Measurements from ENCODE around the gene KCTD15. TPM values are rescaled to one million over a fixed set of nuclear protein-coding genes. Genes with fewer than 3 reads are reported as not detected.

Gene KCTD15
- total and polyA plus RNA-seq, 2 donors (not counting 1 experiment from before 2014, with no cell fraction given), result 0.54 to 0.81 TPM

GRCh38 chr19:33823341-33823740, 26.7 kb downstream of the KCTD15 start:
- ChIA-PET POLR2A (no interaction called here), CTCF (no interaction called here)
- Mint-ChIP-seq H3K27me3 (peaks cover 1% of the 10 kb centered on the region), H3K9me3 (ENCODE audit: insufficient read depth) (no peaks in the 10 kb centered on the region), H3K4me1 (peaks cover 21% of the 10 kb centered on the region), H3K27ac (no peak overlapping the region), H3K4me3 (no peak overlapping the region)
- H2AFZ ChIP-seq (ENCODE audit: insufficient read depth, low read depth, low read length, poor library complexity, severe bottlenecking), result no peak overlapping the region
- TF ChIP-seq CTCF (IDR thresholded peaks at IDR 0.05), result no peak
- TF ChIP-seq EZH2 (IDR thresholded peaks at IDR 0.05; ENCODE audit: borderline replicate concordance, insufficient read depth, low read depth, low read length, poor library complexity, severe bottlenecking), result no peak
- peaks cover 21 to 26% of the 10 kb centered on the region in 2 donors for H3K4me1 ChIP-seq (ENCODE audit: control insufficient read depth in 2 of 2, insufficient read depth in 2 of 2, low read length in 2 of 2)
- H3K4me2 ChIP-seq (replicated peaks; ENCODE audit: low read depth, low read length, poor library complexity, severe bottlenecking), result no peak overlapping the region
- H3K4me3 ChIP-seq (ENCODE audit: control extremely low read depth in 1 of 5, extremely low read depth in 1 of 5, insufficient read depth in 1 of 5, low read depth in 2 of 5, low read length in 4 of 5), result no peak overlapping the region
- peaks cover 0 to 4% (median 2%) of the 10 kb centered on the region in 4 experiments for H3K27me3 ChIP-seq (replicated peaks in 1 of 4; ENCODE audit: control extremely low read depth in 1 of 4, control insufficient read depth in 3 of 4, insufficient read depth in 4 of 4, low read length in 3 of 4)
- intact Hi-C loops (cut with micrococcal nuclease), result no loop called here
- H3K79me2 ChIP-seq (ENCODE audit: control insufficient read depth, insufficient read depth, low read length), result no peaks in the 10 kb centered on the region
- peaks cover 0 to 7% (median 0%) of the 10 kb centered on the region in 3 donors for H3K9me3 ChIP-seq (ENCODE audit: control extremely low read depth in 1 of 3, control insufficient read depth in 2 of 3, insufficient read depth in 1 of 3, low read length in 2 of 3)
- ATAC-seq (ENCODE audit: low read depth) (no peak), DNase-seq (no peak)
- no peak overlapping the region for H3K9ac ChIP-seq (ENCODE audit: low read length)
- H3K36me3 ChIP-seq (replicated peaks in 1 of 2; ENCODE audit: control extremely low read depth in 1 of 2, control insufficient read depth in 1 of 2, extremely low read depth in 1 of 2, insufficient read depth in 2 of 2, low read length in 1 of 2), result no peaks in the 10 kb centered on the region
- H4K20me1 ChIP-seq (ENCODE audit: control insufficient read depth, insufficient read depth, low read length, poor library complexity, severe bottlenecking), result no peaks in the 10 kb centered on the region
- H3K27ac ChIP-seq (ENCODE audit: low read length in 2 of 2), result no peak overlapping the region

- no peak overlapping the region for H3K27ac Mint-ChIP-seq
- intact Hi-C loops (cut with micrococcal nuclease), result no loop called here
Observed at GRCh38 chr19:33825556-33825955, 28.9 kb downstream of the KCTD15 start.

More at GRCh38 chr19:33825556-33825955, 28.9 kb downstream of the KCTD15 start:
- DNase-seq (no peak), ATAC-seq (ENCODE audit: low read depth) (no peak)
- H3K9ac ChIP-seq (ENCODE audit: low read length), result no peak overlapping the region
- no peaks in the 10 kb centered on the region for H3K9me3 ChIP-seq (ENCODE audit: control extremely low read depth in 1 of 3, control insufficient read depth in 2 of 3, insufficient read depth in 1 of 3, low read length in 2 of 3)
- no peak overlapping the region for H2AFZ ChIP-seq (ENCODE audit: insufficient read depth, low read depth, low read length, poor library complexity, severe bottlenecking)
- H3K79me2 ChIP-seq (ENCODE audit: control insufficient read depth, insufficient read depth, low read length), result no peaks in the 10 kb centered on the region
- H3K4me2 ChIP-seq (replicated peaks; ENCODE audit: low read depth, low read length, poor library complexity, severe bottlenecking), result no peak overlapping the region
- peaks cover 4 to 5% of the 10 kb centered on the region in 2 donors for H3K4me1 ChIP-seq (ENCODE audit: control insufficient read depth in 2 of 2, insufficient read depth in 2 of 2, low read length in 2 of 2)
- ChIA-PET CTCF (no interaction called here), POLR2A (no interaction called here)
- H4K20me1 ChIP-seq (ENCODE audit: control insufficient read depth, insufficient read depth, low read length, poor library complexity, severe bottlenecking), result no peaks in the 10 kb centered on the region
- Mint-ChIP-seq H3K9me3 (ENCODE audit: insufficient read depth) (no peaks in the 10 kb centered on the region), H3K4me1 (peaks cover 6% of the 10 kb centered on the region), H3K27me3 (peaks cover 5% of the 10 kb centered on the region), H3K4me3 (no peak overlapping the region)
- peaks cover 0 to 4% (median 0%) of the 10 kb centered on the region in 4 experiments for H3K27me3 ChIP-seq (replicated peaks in 1 of 4; ENCODE audit: control extremely low read depth in 1 of 4, control insufficient read depth in 3 of 4, insufficient read depth in 4 of 4, low read length in 3 of 4)
- H3K4me3 ChIP-seq (ENCODE audit: control extremely low read depth in 1 of 5, extremely low read depth in 1 of 5, insufficient read depth in 1 of 5, low read depth in 2 of 5, low read length in 4 of 5), result no peak overlapping the region
- H3K36me3 ChIP-seq (replicated peaks in 1 of 2; ENCODE audit: control extremely low read depth in 1 of 2, control insufficient read depth in 1 of 2, extremely low read depth in 1 of 2, insufficient read depth in 2 of 2, low read length in 1 of 2), result no peaks in the 10 kb centered on the region
- H3K27ac ChIP-seq (ENCODE audit: low read length in 2 of 2), result no peak overlapping the region
- TF ChIP-seq CTCF (IDR thresholded peaks at IDR 0.05) (no peak), EZH2 (IDR thresholded peaks at IDR 0.05; ENCODE audit: borderline replicate concordance, insufficient read depth, low read depth, low read length, poor library complexity, severe bottlenecking) (no peak)
- 93% methylated on average over 5 of the region's 6 CpGs for WGBS (ENCODE audit: insufficient coverage)
